ENCODE data around the gene CORO1C. TPM values are rescaled to one million over a fixed set of nuclear protein-coding genes. Genes with fewer than 3 reads are reported as not detected.

The CORO1C gene
- total and polyA plus RNA-seq, 9 of the 15 experiments (the other 6 are each of a cell fraction or from before 2014, with no cell fraction given), result 55.2 to 280 (median 150) TPM

DNA sequence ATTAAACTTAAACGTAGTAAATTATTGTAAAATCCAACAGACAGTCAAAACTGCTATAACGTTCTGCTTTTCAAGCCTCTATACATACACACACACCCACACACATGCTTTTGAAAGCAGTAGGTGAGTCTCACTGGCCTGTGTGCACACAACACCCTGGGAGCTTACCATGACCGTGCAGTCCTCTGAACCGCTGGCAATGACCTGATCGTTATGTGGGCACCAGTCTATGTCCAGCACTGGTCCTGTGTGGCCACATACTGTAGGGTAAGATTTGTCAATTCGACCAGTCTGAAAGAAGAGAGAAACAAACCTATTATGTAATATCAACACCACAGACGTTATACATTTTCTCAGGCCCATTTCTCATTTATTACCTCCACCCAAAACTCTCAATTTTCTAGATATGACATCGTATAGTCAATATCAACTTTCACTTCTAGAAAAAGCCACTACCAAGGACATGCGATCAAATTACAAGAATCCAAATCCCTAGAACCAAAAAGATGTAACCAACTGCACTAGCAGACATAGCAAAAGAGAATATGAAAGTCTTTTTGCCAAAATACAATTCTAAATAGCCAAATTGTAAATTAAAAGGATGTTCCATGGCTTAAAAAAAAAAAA lies 53.1 kb downstream of the CORO1C start:
- no peak for DNase-seq (ENCODE audit: extremely low read depth in 1 of 4, low spot score in 3 of 4)
- POLR2A ChIA-PET, result no interaction called here
- H2AFZ ChIP-seq (ENCODE audit: low read depth, low read length), result no peak overlapping the region
- CTCF ChIA-PET (ENCODE audit: low intra/inter-chr PET ratio), result interaction anchor here (0.6 kb wide), 1 partner anchor 234 kb away, joined by 3 read pairs; no protein-coding TSS in a partner anchor
- peak; percentile 43; the same call in 2 of the 3 replicates for ATAC-seq
- peaks cover 71% of the 10 kb centered on the region for H3K79me2 ChIP-seq (ENCODE audit: control insufficient read depth, insufficient read depth, low read length)
- no peaks in the 10 kb centered on the region for H3K9me3 ChIP-seq (replicated peaks; ENCODE audit: control insufficient read depth, insufficient read depth, low read depth, low read length)
- TF ChIP-seq EGR1 (conservative IDR thresholded peaks at IDR 0.05) (0 out of 2 replicates have a peak, but pooled peaks have one; percentile 13), SRF (CRISPR knock-in tag; IDR thresholded peaks at IDR 0.05) (no peak)
- no peaks in the 10 kb centered on the region for H4K20me1 ChIP-seq (replicated peaks; ENCODE audit: control insufficient read depth, insufficient read depth, low read length)
- no TSS peak for BruUV-seq (replicated peaks)
- no peaks in the 10 kb centered on the region for H3K9me1 ChIP-seq (ENCODE audit: control insufficient read depth, insufficient read depth, low read length)
- H3K36me3 ChIP-seq (ENCODE audit: control insufficient read depth, insufficient read depth, low read length), result peaks cover 64% of the 10 kb centered on the region
- intact Hi-C loops (cut with micrococcal nuclease), result no loop called here
- peak overlapping the region; percentile 32; the same call in 1 of the 3 replicates for H3K27ac ChIP-seq (ENCODE audit: extremely low read depth, low read depth, low read length)
- H3K4me2 ChIP-seq (ENCODE audit: insufficient read depth, low read length), result no peak overlapping the region
- WGBS (ENCODE audit: insufficient coverage, low coverage, missing lambda C conversion rate), result 81% methylated on average over 9 of the region's 9 CpGs
- peaks cover 0 to 6% of the 10 kb centered on the region in 2 experiments; a peak in 3 of 5 replicates for H3K4me1 ChIP-seq (replicated peaks in 1 of 2; ENCODE audit: control insufficient read depth in 2 of 2, insufficient read depth in 2 of 2, low read length in 2 of 2)
- H3K4me3 ChIP-seq, result no peak overlapping the region
- in situ Hi-C loops (cut with MboI), result no loop called here
- no peaks in the 10 kb centered on the region for H3K27me3 ChIP-seq (ENCODE audit: control insufficient read depth in 2 of 2, insufficient read depth in 2 of 2, low read length in 2 of 2)
- FAIRE-seq, result no peak
- H3K9ac ChIP-seq (ENCODE audit: insufficient read depth in 1 of 2, low read depth in 2 of 2, low read length in 2 of 2), result peak overlapping the region in 1 of 2 experiments; percentile 57; a peak in 1 of 4 replicates

- H4K20me1 ChIP-seq (replicated peaks; ENCODE audit: control insufficient read depth, insufficient read depth, low read length), result no peaks in the 10 kb centered on the region
- CTCF ChIA-PET (ENCODE audit: low intra/inter-chr PET ratio), result no interaction called here
- intact Hi-C loops (cut with micrococcal nuclease) (no loop called here), in situ Hi-C loops (cut with MboI) (no loop called here)
- no peaks in the 10 kb centered on the region for H3K9me1 ChIP-seq (ENCODE audit: control insufficient read depth, insufficient read depth, low read length)
- no TSS peak for BruUV-seq (replicated peaks)
- H3K36me3 ChIP-seq (ENCODE audit: control insufficient read depth, insufficient read depth, low read length), result peaks cover 68% of the 10 kb centered on the region
- POLR2A ChIA-PET, result no interaction called here
- no peak overlapping the region for H2AFZ ChIP-seq (ENCODE audit: low read depth, low read length)
- H3K27me3 ChIP-seq (ENCODE audit: control insufficient read depth in 2 of 2, insufficient read depth in 2 of 2, low read length in 2 of 2), result no peaks in the 10 kb centered on the region
- WGBS (ENCODE audit: insufficient coverage, low coverage, missing lambda C conversion rate), result 83% methylated on average over 3 of the region's 3 CpGs
- no peak overlapping the region for H3K4me3 ChIP-seq
- ATAC-seq (no peak), DNase-seq (ENCODE audit: extremely low read depth in 1 of 4, low spot score in 3 of 4) (no peak), FAIRE-seq (no peak)
- H3K27ac ChIP-seq (ENCODE audit: extremely low read depth, low read depth, low read length), result no peak overlapping the region
- no peak overlapping the region for H3K9ac ChIP-seq (ENCODE audit: insufficient read depth in 1 of 2, low read depth in 2 of 2, low read length in 2 of 2)
- no peaks in the 10 kb centered on the region for H3K9me3 ChIP-seq (replicated peaks; ENCODE audit: control insufficient read depth, insufficient read depth, low read depth, low read length)
- H3K79me2 ChIP-seq (ENCODE audit: control insufficient read depth, insufficient read depth, low read length), result peaks cover 71% of the 10 kb centered on the region
- no peak overlapping the region for H3K4me2 ChIP-seq (ENCODE audit: insufficient read depth, low read length)
- H3K4me1 ChIP-seq (replicated peaks in 1 of 2; ENCODE audit: control insufficient read depth in 2 of 2, insufficient read depth in 2 of 2, low read length in 2 of 2), result peaks cover 0 to 6% of the 10 kb centered on the region in 2 experiments; a peak in 3 of 5 replicates
- TF ChIP-seq ZNF707 (CRISPR knock-in tag; conservative IDR thresholded peaks at IDR 0.05), result no peak
- no peak for TF ChIP-seq NR3C1 (CRISPR knock-in tag; IDR thresholded peaks at IDR 0.05)
- no peak for TF ChIP-seq ATF7 (IDR thresholded peaks at IDR 0.05)
- TF ChIP-seq, protein P1, sequence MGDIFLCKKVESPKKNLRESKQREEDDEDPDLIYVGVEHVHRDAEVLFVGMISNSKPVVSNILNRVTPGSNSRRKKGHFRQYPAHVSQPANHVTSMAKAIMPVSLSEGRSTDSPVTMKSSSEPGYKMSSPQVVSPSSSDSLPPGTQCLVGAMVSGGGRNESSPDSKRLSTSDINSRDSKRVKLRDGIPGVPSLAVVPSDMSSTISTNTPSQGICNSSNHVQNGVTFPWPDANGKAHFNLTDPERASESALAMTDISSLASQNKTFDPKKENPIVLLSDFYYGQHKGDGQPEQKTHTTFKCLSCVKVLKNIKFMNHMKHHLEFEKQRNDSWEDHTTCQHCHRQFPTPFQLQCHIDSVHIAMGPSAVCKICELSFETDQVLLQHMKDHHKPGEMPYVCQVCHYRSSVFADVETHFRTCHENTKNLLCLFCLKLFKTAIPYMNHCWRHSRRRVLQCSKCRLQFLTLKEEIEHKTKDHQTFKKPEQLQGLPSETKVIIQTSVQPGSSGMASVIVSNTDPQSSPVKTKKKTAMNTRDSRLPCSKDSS (IDR thresholded peaks at IDR 0.05; ENCODE audit: low read depth, partially characterized antibody), result no peak
- TF ChIP-seq ZNF274 (IDR thresholded peaks at IDR 0.05; ENCODE audit: borderline replicate concordance, low read depth, low read length), result no peak
- no peak for TF ChIP-seq RBM25 (IDR thresholded peaks at IDR 0.05; ENCODE audit: low read depth, low read length, severe bottlenecking)
- TF ChIP-seq HDAC2 (IDR thresholded peaks at IDR 0.05), result no peak
- TF ChIP-seq ZNF3 (CRISPR knock-in tag; IDR thresholded peaks at IDR 0.05), result no peak
- TF ChIP-seq IRF1 (CRISPR knock-in tag; IDR thresholded peaks at IDR 0.05; ENCODE audit: borderline replicate concordance), result no peak
- TF ChIP-seq ETS2 (tag; IDR thresholded peaks at IDR 0.05; ENCODE audit: borderline replicate concordance, poor library complexity, severe bottlenecking), result no peak
- no peak for TF ChIP-seq ZNF354B (CRISPR knock-in tag; IDR thresholded peaks at IDR 0.05)
- no peak for TF ChIP-seq HDGF (IDR thresholded peaks at IDR 0.05)
Observed at GRCh38 chr12:108677381-108677780, 53.9 kb downstream of the CORO1C start.
